GM10248 (cell line): Measurements from ENCODE around the gene MARF1.
A peak's percentile ranks its signal among the peaks of the same experiment; 100 is the strongest.
"Not testable (repeated sequence)": the region's sequence is repeated elsewhere in the genome, so short reads cannot be mapped to it uniquely, and the experiment has no call there.

ENCODE experiments used
- CTCF ChIA-PET: fragments of 300-600 bp; sonication (Branson Sonifier 250); formaldehyde crosslinking; extraction: SDS; loops from one replicate; lab custom pipeline; 2021; ENCODE audit warnings: antibody characterized with exemption; lab: Yijun Ruan, JAX
- POLR2A ChIA-PET: fragments of 350-650 bp; sonication (Branson Sonifier 250); formaldehyde crosslinking; extraction: SDS; loops from one replicate; lab custom pipeline; 2020; ENCODE audit warnings: antibody characterized with exemption; lab: Yijun Ruan, JAX
- DNase-seq: peaks from one replicate; pipeline ENCODE4 v3.0.0; 2012; ENCODE audit errors: extremely low spot score
- CTCF ChIP-seq: IDR thresholded peaks from 2 replicates; pipeline ENCODE4 v1.5.1; 2012; ENCODE audit warnings: mild to moderate bottlenecking, low read depth; ENCODE audit errors: extremely low read depth, missing control alignments, control extremely low read depth

Gene MARF1

GRCh38 chr16:15643048-15643945 lies at the start of gene MARF1:
TSS of gene MARF1 (minus strand) at chr16:15643154. CDS start at chr16:15639233, 3,921 bp downstream.
- ChIA-PET CTCF (interaction anchor here (1.2 to 3.3 kb wide), 8 partner anchors 10 to 63 kb away, joined by 3 to 21 read pairs (median 4); no protein-coding TSS in a partner anchor), POLR2A (interaction anchor here (0.7 kb wide), 2 partner anchors 20 to 26 kb away, joined by 3 to 4 read pairs; no protein-coding TSS in a partner anchor)
- peak; percentile 90 for DNase-seq
- TF ChIP-seq CTCF = no peak

GRCh38 chr16:15692508-15692907 lies 49.6 kb upstream of the MARF1 start:
- CTCF ChIA-PET = interaction anchor here (1.5 to 2.2 kb wide), 3 partner anchors 11 to 14 kb away, joined by 3 to 8 read pairs (median 8); no protein-coding TSS in a partner anchor
- DNase-seq, POLR2A ChIA-PET: not testable (repeated sequence)

GRCh38 chr16:15691046-15691445 lies 48.1 kb upstream of the MARF1 start:
- no peak for TF ChIP-seq CTCF
- CTCF ChIA-PET = interaction anchor here (2.2 kb wide), 1 partner anchor 9 kb away, joined by 8 read pairs; no protein-coding TSS in a partner anchor
- no peak for DNase-seq
- POLR2A ChIA-PET = no interaction called here

GRCh38 chr16:15690296-15690695 lies 47.3 kb upstream of the MARF1 start:
- no peak for TF ChIP-seq CTCF
- no peak for DNase-seq
- ChIA-PET CTCF (no interaction called here), POLR2A (no interaction called here)

GRCh38 chr16:15689290-15689689 lies 46.3 kb upstream of the MARF1 start:
- CTCF ChIA-PET = no interaction called here
- no peak for TF ChIP-seq CTCF

GRCh38 chr16:15686287-15686686 lies 43.3 kb upstream of the MARF1 start:
- ChIA-PET CTCF (interaction anchor here (1.6 kb wide), 1 partner anchor 14 kb away, joined by 3 read pairs; no protein-coding TSS in a partner anchor), POLR2A (no interaction called here)
- no peak for DNase-seq
- no peak for TF ChIP-seq CTCF

More at GRCh38 chr16:15689290-15689689, 46.3 kb upstream of the MARF1 start:
- no peak for DNase-seq
- POLR2A ChIA-PET = no interaction called here
